Liver (tissue), 9 donors: ENCODE measurements around the gene PINK1. TPM values are rescaled to one million over a fixed set of nuclear protein-coding genes. Genes with fewer than 3 reads are reported as not detected.

Experiments
- DNase-seq: peaks from one replicate; pipeline ENCODE4 v3.0.0-alpha.2; 2017; ENCODE audit warnings: low spot score
- H3K27ac ChIP-seq, 2 donors: one replicate each; pipeline ENCODE4 v1.7.0; 2013; ENCODE audit warnings: inconsistent platforms in 2 of 2, low read length in 2 of 2, control low read depth in 1 of 2, low read depth in 1 of 2, mild to moderate bottlenecking in 1 of 2
- H3K27me3 ChIP-seq, 4 donors: one replicate each; pipeline versions ENCODE4 v1.6.1 to v1.7.0; 2013; ENCODE audit warnings: low read length in 3 of 4, inconsistent platforms in 1 of 4, mild to moderate bottlenecking in 1 of 4, moderate library complexity in 1 of 4; ENCODE audit not compliant: control insufficient read depth in 4 of 4, insufficient read depth in 4 of 4
- H3K36me3 ChIP-seq, 4 donors: one replicate each; pipeline versions ENCODE4 v1.6.1 to v1.7.0; 2013; ENCODE audit warnings: low read length in 3 of 4, mild to moderate bottlenecking in 3 of 4, low read depth in 1 of 4, moderate library complexity in 1 of 4; ENCODE audit not compliant: control insufficient read depth in 4 of 4, insufficient read depth in 3 of 4
- H3K4me1 ChIP-seq, 4 donors: one replicate each; pipeline versions ENCODE4 v1.6.1 to v1.7.0; 2013; ENCODE audit warnings: low read length in 3 of 4, mild to moderate bottlenecking in 3 of 4, moderate library complexity in 1 of 4; ENCODE audit not compliant: control insufficient read depth in 4 of 4, insufficient read depth in 4 of 4
- H3K4me3 ChIP-seq, 3 donors: one replicate each; pipeline versions ENCODE4 v1.6.1 to v1.7.0; 2013; ENCODE audit warnings: low read length in 3 of 3, control low read depth in 1 of 3, low read depth in 1 of 3, mild to moderate bottlenecking in 1 of 3
- H3K9ac ChIP-seq, 2 donors: one replicate each; pipeline ENCODE4 v1.7.0; 2013; ENCODE audit warnings: low read length in 2 of 2, mild to moderate bottlenecking in 2 of 2, moderate library complexity in 2 of 2, control low read depth in 1 of 2, low read depth in 1 of 2
- H3K9me3 ChIP-seq, 4 donors: one replicate each; pipeline versions ENCODE4 v1.6.1 to v1.7.0; 2013; ENCODE audit warnings: low read length in 3 of 4; ENCODE audit not compliant: control insufficient read depth in 4 of 4
- ATF3 ChIP-seq: IDR thresholded peaks from 2 replicates; pipeline ENCODE4 v1.6.1; 2016; ENCODE audit warnings: antibody characterized with exemption
- EGR1 ChIP-seq, 2 donors: IDR thresholded peaks; 2 replicates each; pipeline ENCODE4 v1.6.1; 2016 to 2018; ENCODE audit warnings: antibody characterized with exemption in 2 of 2, low read depth in 2 of 2
- FOXA1 ChIP-seq: IDR thresholded peaks from 2 replicates; pipeline ENCODE4 v1.6.1; 2016; ENCODE audit warnings: antibody characterized with exemption
- FOXA2 ChIP-seq: IDR thresholded peaks from 2 replicates; pipeline ENCODE4 v1.6.1; 2016; ENCODE audit warnings: antibody characterized with exemption
- GABPA ChIP-seq, 2 donors: IDR thresholded peaks in 1 of 2; conservative IDR thresholded peaks in 1 of 2; 2 replicates each; pipeline ENCODE4 v1.6.1; 2016; ENCODE audit warnings: antibody characterized with exemption in 2 of 2, mild to moderate bottlenecking in 1 of 2, moderate library complexity in 1 of 2
- HNF4A ChIP-seq, 2 donors: conservative IDR thresholded peaks; 2 replicates each; pipeline ENCODE4 v1.6.1; 2016; ENCODE audit warnings: antibody characterized with exemption in 2 of 2, mild to moderate bottlenecking in 2 of 2
- HNF4G ChIP-seq: IDR thresholded peaks from 2 replicates; pipeline ENCODE4 v1.6.1; 2016; ENCODE audit warnings: antibody characterized with exemption
- JUND ChIP-seq, 2 donors: IDR thresholded peaks; 2 replicates each; pipeline ENCODE4 v1.6.1; 2016; ENCODE audit warnings: antibody characterized with exemption in 2 of 2
- MAX ChIP-seq: IDR thresholded peaks from 2 replicates; pipeline ENCODE4 v1.6.1; 2016; ENCODE audit warnings: antibody characterized with exemption
- RAD21 ChIP-seq, 2 donors: IDR thresholded peaks; 2 replicates each; pipeline ENCODE4 v1.6.1; 2016; ENCODE audit warnings: antibody characterized with exemption in 2 of 2, mild to moderate bottlenecking in 2 of 2
- REST ChIP-seq: IDR thresholded peaks from 2 replicates; pipeline ENCODE4 v1.6.1; 2016; ENCODE audit warnings: antibody characterized with exemption, mild to moderate bottlenecking
- RXRA ChIP-seq, 2 donors: IDR thresholded peaks; 2 replicates each; pipeline ENCODE4 v1.6.1; 2017 to 2018; ENCODE audit warnings: antibody characterized with exemption in 2 of 2, mild to moderate bottlenecking in 1 of 2
- SP1 ChIP-seq: IDR thresholded peaks from 2 replicates; pipeline ENCODE4 v1.6.1; 2018; ENCODE audit warnings: antibody characterized with exemption, mild to moderate bottlenecking
- TAF1 ChIP-seq: conservative IDR thresholded peaks from 2 replicates; pipeline ENCODE4 v1.6.1; 2016; ENCODE audit warnings: antibody characterized with exemption, mild to moderate bottlenecking
- YY1 ChIP-seq: IDR thresholded peaks from 2 replicates; pipeline ENCODE4 v1.6.1; 2016; ENCODE audit warnings: antibody characterized with exemption, mild to moderate bottlenecking
- ZBTB33 ChIP-seq: IDR thresholded peaks from 2 replicates; pipeline ENCODE4 v1.6.1; 2016; ENCODE audit warnings: antibody characterized with exemption
- WGBS: extraction: QIAGEN DNeasy Blood & Tissue Kit; methylation state at CpG from one replicate; pipeline ENCODE4 v1.1.7; 2013; 5-methylcytosine and 5-hydroxymethylcytosine counted together
- polyA plus RNA-seq, 2 donors: library from polyadenylated mRNA; stranded (reverse) in 1 of 2; unstranded in 1 of 2; fragments of 200-250 nt in 1 of 2; fragments of >200 nt in 1 of 2; fragmentation: Nextera tagmentation in 1 of 2; extraction: Ambion mirVana in 1 of 2; gene quantifications; one replicate each; pipeline versions ENCODE4 v1.2.1 to v1.2.3, GENCODE V29; 2013 to 2015
- total RNA-seq, 2 donors: library from RNA; depleted of rRNA; stranded (reverse); fragments of >200 nt; gene quantifications; one replicate each; pipeline ENCODE4 v1.2.3, GENCODE V29; 2014
- TF ChIP-seq, protein P1 (sequence below): fragments of 150-350 bp; IDR thresholded peaks from 2 replicates; pipeline ENCODE4 v1.5.1; 2017; ENCODE audit warnings: improper control_type of control experiment, low read depth, low read length; ENCODE audit not compliant: missing input control
- donor health status: healthy.
- donor health status: healthy.
- donor health status: healthy.
- donor health status: healthy.
- donor health status: healthy.

PINK1 gene
- total RNA-seq (10 to 100 TPM; 55.9 to 68.5 TPM), polyA plus RNA-seq (100 to 1,000 TPM in 1 of 2 donors, 10 to 100 TPM in 1; 52.7 to 118 TPM)

DNA sequence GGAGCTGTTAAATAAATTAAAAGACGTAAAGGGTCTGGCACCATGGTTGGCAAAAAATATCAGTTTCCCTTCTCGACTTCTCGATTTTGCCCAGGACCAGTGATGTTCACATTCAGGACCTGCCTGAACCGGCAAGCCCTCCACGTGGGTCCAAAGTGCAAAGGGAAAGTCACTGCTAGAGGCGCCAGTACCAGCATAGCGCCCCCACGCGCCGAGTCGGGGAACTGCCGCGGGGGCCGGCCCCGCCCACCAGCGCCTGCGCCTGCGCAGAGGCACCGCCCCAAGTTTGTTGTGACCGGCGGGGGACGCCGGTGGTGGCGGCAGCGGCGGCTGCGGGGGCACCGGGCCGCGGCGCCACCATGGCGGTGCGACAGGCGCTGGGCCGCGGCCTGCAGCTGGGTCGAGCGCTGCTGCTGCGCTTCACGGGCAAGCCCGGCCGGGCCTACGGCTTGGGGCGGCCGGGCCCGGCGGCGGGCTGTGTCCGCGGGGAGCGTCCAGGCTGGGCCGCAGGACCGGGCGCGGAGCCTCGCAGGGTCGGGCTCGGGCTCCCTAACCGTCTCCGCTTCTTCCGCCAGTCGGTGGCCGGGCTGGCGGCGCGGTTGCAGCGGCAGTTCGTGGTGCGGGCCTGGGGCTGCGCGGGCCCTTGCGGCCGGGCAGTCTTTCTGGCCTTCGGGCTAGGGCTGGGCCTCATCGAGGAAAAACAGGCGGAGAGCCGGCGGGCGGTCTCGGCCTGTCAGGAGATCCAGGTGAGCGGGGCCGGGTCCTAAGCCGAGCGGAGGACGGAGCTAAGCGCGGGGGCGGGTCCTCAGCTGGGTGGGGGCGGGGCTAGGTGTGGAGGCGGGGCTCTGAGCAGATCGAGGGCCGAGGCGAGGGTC lies at the start of gene PINK1:
Gene PINK1, plus strand, starts transcription at position 269 of the 875 bp plus-strand sequence. Its CDS starts 91 bp downstream, at position 360.
- peak; percentile 97 for DNase-seq
- peak within 1 kb of the TSS; percentile 56 to 96 (median 80) for H3K4me3 ChIP-seq
- H3K4me1 ChIP-seq, result peaks cover 9 to 18% (median 15%) of the 10 kb centered on the region in 4 donors
- TF ChIP-seq JUND (IDR thresholded peaks at IDR 0.05), result peak in 1 of 2 donors; percentile 28
- no peak for TF ChIP-seq ZBTB33
- no peak for TF ChIP-seq TAF1
- TF ChIP-seq HNF4G, result peak; percentile 88
- TF ChIP-seq HNF4A (conservative IDR thresholded peaks at IDR 0.05), result peak; percentile 91 to 92
- TF ChIP-seq REST, result peak; percentile 73
- peak; percentile 52 for TF ChIP-seq MAX
- TF ChIP-seq SP1, result peak; percentile 77
- peak; percentile 79 to 87 for TF ChIP-seq RAD21 (IDR thresholded peaks at IDR 0.05)
- TF ChIP-seq RXRA (IDR thresholded peaks at IDR 0.05), result peak; percentile 56 to 59
- TF ChIP-seq YY1, result no peak
- TF ChIP-seq FOXA1, result no peak
- TF ChIP-seq, protein P1, sequence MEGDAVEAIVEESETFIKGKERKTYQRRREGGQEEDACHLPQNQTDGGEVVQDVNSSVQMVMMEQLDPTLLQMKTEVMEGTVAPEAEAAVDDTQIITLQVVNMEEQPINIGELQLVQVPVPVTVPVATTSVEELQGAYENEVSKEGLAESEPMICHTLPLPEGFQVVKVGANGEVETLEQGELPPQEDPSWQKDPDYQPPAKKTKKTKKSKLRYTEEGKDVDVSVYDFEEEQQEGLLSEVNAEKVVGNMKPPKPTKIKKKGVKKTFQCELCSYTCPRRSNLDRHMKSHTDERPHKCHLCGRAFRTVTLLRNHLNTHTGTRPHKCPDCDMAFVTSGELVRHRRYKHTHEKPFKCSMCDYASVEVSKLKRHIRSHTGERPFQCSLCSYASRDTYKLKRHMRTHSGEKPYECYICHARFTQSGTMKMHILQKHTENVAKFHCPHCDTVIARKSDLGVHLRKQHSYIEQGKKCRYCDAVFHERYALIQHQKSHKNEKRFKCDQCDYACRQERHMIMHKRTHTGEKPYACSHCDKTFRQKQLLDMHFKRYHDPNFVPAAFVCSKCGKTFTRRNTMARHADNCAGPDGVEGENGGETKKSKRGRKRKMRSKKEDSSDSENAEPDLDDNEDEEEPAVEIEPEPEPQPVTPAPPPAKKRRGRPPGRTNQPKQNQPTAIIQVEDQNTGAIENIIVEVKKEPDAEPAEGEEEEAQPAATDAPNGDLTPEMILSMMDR, result peak; percentile 100
- no peak for TF ChIP-seq GABPA (IDR thresholded peaks at IDR 0.05 in 1 of 2, conservative IDR thresholded peaks at IDR 0.05 in 1 of 2)
- no peak for TF ChIP-seq ATF3
- no peak for TF ChIP-seq FOXA2
- TF ChIP-seq EGR1 (IDR thresholded peaks at IDR 0.05; ENCODE audit: low read depth in 2 of 2), result peak in 1 of 2 donors; percentile 48
- H3K27me3 ChIP-seq, result no peaks in the 10 kb centered on the region
- H3K9ac ChIP-seq, result peak within 1 kb of the TSS; percentile 62 to 91
- H3K27ac ChIP-seq, result peak within 1 kb of the TSS; percentile 92 to 95
- H3K36me3 ChIP-seq, result peaks cover 6 to 15% (median 10%) of the 10 kb centered on the region in 4 donors
- under 1% methylated on average over 93 of the region's 93 CpGs for WGBS
- no peaks in the 10 kb centered on the region for H3K9me3 ChIP-seq
